Upper lobe of right lung (tissue), 1 donor: ENCODE data around the gene FHIT. TPM values are rescaled to one million over a fixed set of nuclear protein-coding genes. Genes with fewer than 3 reads are reported as not detected.

Source experiments
- ATAC-seq: fragments of 200-7000 bp; cut with Tn5 transposase; one replicate; pipeline ENCODE4 v1.9.1; 2020; ENCODE audit warnings: mild to moderate bottlenecking, moderate library complexity
- DNase-seq: peaks from one replicate; pipeline ENCODE4 v3.0.0-alpha.2; 2020
- H3K27ac ChIP-seq: fragments of 200-600 bp; one replicate; pipeline ENCODE4 v1.8.0; 2022
- H3K27me3 ChIP-seq: fragments of 200-600 bp; one replicate; pipeline ENCODE4 v1.8.0; 2022; ENCODE audit warnings: mild to moderate bottlenecking
- H3K36me3 ChIP-seq: fragments of 200-600 bp; one replicate; pipeline ENCODE4 v1.8.0; 2022
- H3K4me1 ChIP-seq: fragments of 200-600 bp; one replicate; pipeline ENCODE4 v1.8.0; 2022
- H3K4me3 ChIP-seq: fragments of 200-600 bp; one replicate; pipeline ENCODE4 v1.8.0; 2022; ENCODE audit warnings: mild to moderate bottlenecking
- H3K9me3 ChIP-seq: fragments of 200-600 bp; one replicate; pipeline ENCODE4 v1.8.0; 2022
- CTCF ChIP-seq: fragments of 200-600 bp; IDR thresholded peaks from one replicate; pipeline ENCODE4 v1.8.0; 2022; ENCODE audit warnings: antibody characterized with exemption
- intact Hi-C: fragments of 100-400 bp; cut with DNase I; formaldehyde crosslinking; loops from one replicate; pipeline ENCODE4 v1.11.0; 2022
- total RNA-seq: library from RNA; stranded (reverse); fragmentation: NEBNext Ultra II Directional; extraction: Animal tissue kit (Norgen Biotek cat#: 25700); gene quantifications from one replicate; pipeline ENCODE4 v1.2.1, GENCODE V29; 2021
- donor health status: DM: no; HTN: yes; CAD: no; lungs with severe emphysema.

Gene FHIT
- total RNA-seq, 1 donor from 2014 or later, result 9.6 TPM

GRCh38 chr3:60514085-60514649 lies 737.1 kb downstream of the FHIT start:
- DNase-seq (no peak), ATAC-seq (no peak)
- H3K27ac ChIP-seq, result no peak overlapping the region
- no peaks in the 10 kb centered on the region for H3K36me3 ChIP-seq
- no peaks in the 10 kb centered on the region for H3K9me3 ChIP-seq
- no peak for TF ChIP-seq CTCF
- H3K4me1 ChIP-seq, result no peaks in the 10 kb centered on the region
- intact Hi-C loops, result no loop called here
- no peaks in the 10 kb centered on the region for H3K27me3 ChIP-seq
- no peak overlapping the region for H3K4me3 ChIP-seq

DNA sequence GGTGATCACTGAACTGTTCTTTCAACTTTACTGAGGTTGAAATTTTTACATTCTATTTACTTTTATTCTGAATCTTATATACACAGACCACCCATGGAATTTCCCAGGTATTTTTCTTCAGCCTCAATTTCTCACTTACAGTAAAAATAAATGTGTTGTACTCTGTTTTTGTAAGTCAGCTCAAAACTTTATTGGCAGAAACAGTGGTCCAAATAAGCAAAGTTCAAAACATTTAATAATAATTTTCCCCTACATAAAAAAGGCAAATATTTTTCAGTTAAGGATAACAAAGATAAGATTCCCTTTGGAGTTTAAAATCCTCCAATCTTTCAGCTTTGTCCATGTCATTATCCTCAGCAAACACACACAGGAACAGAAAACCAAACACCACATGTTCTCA lies 738.0 kb downstream of the FHIT start:
- Histone ChIP-seq H3K9me3 (no peaks in the 10 kb centered on the region), H3K4me3 (no peak overlapping the region), H3K27ac (no peak overlapping the region), H3K4me1 (no peaks in the 10 kb centered on the region), H3K27me3 (no peaks in the 10 kb centered on the region), H3K36me3 (no peaks in the 10 kb centered on the region)
- ATAC-seq, result no peak
- intact Hi-C loops, result no loop called here
- DNase-seq, result no peak
- TF ChIP-seq CTCF, result no peak

DNA sequence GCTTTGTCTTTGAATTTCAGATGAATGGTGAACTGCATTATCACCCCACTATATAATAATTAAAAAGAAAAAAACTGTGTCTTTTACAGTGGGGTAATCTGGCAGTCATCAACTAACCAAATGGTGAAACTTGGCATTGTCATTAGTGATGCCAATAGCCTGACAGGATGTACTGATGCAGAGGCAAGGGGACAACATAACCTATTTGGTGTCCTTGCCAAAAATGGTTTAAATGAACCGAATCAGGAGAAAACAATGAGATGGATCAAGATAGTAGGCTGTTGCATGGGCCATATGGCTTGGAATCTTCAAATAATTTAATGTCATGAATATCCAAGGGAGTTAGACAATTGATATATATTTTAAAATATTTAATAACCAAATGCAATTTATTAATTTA lies 738.7 kb downstream of the FHIT start:
- ATAC-seq (no peak), DNase-seq (no peak)
- Histone ChIP-seq H3K9me3 (no peaks in the 10 kb centered on the region), H3K4me1 (no peaks in the 10 kb centered on the region), H3K4me3 (no peak overlapping the region), H3K27ac (no peak overlapping the region), H3K27me3 (no peaks in the 10 kb centered on the region), H3K36me3 (no peaks in the 10 kb centered on the region)
- intact Hi-C loops, result no loop called here
- no peak for TF ChIP-seq CTCF

- H3K27me3 ChIP-seq, result no peaks in the 10 kb centered on the region
- H3K36me3 ChIP-seq, result no peaks in the 10 kb centered on the region
- H3K27ac ChIP-seq, result no peak overlapping the region
- TF ChIP-seq CTCF, result no peak
- no peaks in the 10 kb centered on the region for H3K9me3 ChIP-seq
- intact Hi-C loops, result no loop called here
- no peak overlapping the region for H3K4me3 ChIP-seq
- no peak for DNase-seq
- ATAC-seq, result no peak
- H3K4me1 ChIP-seq, result no peaks in the 10 kb centered on the region
Measured at GRCh38 chr3:60509471-60509870, 741.8 kb downstream of the FHIT start.

GRCh38 chr3:60504827-60505457 lies 746.3 kb downstream of the FHIT start:
- intact Hi-C loops, result no loop called here
- Histone ChIP-seq H3K4me1 (no peaks in the 10 kb centered on the region), H3K9me3 (no peaks in the 10 kb centered on the region), H3K27ac (no peak overlapping the region), H3K4me3 (no peak overlapping the region), H3K27me3 (no peaks in the 10 kb centered on the region), H3K36me3 (no peaks in the 10 kb centered on the region)
- no peak for TF ChIP-seq CTCF
- ATAC-seq (no peak), DNase-seq (no peak)

DNA sequence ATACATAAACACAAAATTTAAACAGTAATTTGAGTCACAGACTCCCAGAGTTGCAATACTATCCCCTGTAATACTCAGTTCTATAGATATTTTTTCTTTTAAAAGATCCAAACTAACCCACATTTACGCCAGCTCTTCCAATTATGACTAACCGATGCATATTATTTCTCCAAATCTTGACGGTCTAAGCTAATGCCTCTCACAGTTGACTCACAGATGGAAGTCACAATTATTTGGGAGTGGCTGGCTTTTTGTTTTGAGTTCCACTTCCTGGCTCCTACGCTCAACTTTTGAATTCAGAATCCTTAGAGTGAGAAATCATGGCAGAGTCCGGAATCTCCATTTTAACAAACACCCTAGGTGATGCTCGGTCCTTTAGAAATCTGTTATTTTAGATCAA lies 749.9 kb downstream of the FHIT start:
- no peaks in the 10 kb centered on the region for H3K36me3 ChIP-seq
- H3K4me3 ChIP-seq, result no peak overlapping the region
- ATAC-seq (no peak), DNase-seq (no peak)
- no peaks in the 10 kb centered on the region for H3K9me3 ChIP-seq
- no peaks in the 10 kb centered on the region for H3K4me1 ChIP-seq
- H3K27me3 ChIP-seq, result no peaks in the 10 kb centered on the region
- intact Hi-C loops, result no loop called here
- TF ChIP-seq CTCF, result no peak
- no peak overlapping the region for H3K27ac ChIP-seq
